NCI-H2029 (cell line): ENCODE results near the gene LOXHD1.

ENCODE experiments used
- DNase-seq: peaks from one replicate; lab custom pipeline; 2025; lab: John Stamatoyannopoulos, UW

Gene LOXHD1

GRCh38 chr18:46445522-46446313 is 211.3 kb downstream of the LOXHD1 start:
- no peak for DNase-seq

- no peak for DNase-seq
Measured at GRCh38 chr18:46439037-46439436, 218.0 kb downstream of the LOXHD1 start.

DNA sequence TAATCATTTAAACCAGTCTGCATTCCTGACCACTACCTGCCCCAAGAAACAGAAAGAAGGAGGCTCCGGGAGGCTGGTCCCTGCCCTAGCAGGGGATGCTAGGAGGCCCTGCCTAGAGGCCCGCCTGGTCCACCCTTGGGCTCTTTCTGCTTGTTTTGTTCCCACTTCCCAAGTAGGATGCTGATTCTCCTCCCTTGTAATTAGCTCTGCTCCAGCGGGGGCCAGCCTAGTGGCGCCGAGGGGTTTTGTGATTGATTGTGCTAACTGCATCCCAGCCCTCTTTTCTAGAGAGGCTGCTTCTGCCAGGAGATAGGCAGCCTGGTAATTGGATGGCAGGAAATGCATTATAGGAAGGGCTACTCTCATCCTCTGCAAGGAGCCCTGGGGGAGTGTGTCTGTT is 220.0 kb downstream of the LOXHD1 start:
- no peak for DNase-seq

DNA sequence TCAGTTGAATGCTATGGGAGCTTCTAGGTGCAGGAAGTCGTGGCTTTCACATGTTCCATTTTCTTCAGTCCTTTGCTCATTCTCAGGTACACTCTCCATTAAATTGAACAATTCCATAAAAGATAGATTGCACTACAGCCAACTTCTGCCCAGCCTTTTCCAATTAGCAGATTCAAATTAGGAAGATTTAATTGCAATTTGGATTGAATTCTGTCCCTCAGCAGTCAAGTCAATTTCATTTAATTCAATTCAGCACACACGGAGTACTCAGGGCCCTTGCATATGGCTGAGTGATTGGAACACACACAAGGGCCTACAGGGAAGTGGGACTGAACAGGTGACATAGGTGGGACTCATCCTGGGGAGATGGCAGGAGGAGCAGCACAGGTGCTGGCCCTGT is 220.4 kb downstream of the LOXHD1 start:
- DNase-seq, result no peak

- DNase-seq, result no peak
Measured at GRCh38 chr18:46435031-46435430, 222.0 kb downstream of the LOXHD1 start.

- no peak for DNase-seq
Measured at GRCh38 chr18:46434629-46435028, 222.4 kb downstream of the LOXHD1 start.

DNA sequence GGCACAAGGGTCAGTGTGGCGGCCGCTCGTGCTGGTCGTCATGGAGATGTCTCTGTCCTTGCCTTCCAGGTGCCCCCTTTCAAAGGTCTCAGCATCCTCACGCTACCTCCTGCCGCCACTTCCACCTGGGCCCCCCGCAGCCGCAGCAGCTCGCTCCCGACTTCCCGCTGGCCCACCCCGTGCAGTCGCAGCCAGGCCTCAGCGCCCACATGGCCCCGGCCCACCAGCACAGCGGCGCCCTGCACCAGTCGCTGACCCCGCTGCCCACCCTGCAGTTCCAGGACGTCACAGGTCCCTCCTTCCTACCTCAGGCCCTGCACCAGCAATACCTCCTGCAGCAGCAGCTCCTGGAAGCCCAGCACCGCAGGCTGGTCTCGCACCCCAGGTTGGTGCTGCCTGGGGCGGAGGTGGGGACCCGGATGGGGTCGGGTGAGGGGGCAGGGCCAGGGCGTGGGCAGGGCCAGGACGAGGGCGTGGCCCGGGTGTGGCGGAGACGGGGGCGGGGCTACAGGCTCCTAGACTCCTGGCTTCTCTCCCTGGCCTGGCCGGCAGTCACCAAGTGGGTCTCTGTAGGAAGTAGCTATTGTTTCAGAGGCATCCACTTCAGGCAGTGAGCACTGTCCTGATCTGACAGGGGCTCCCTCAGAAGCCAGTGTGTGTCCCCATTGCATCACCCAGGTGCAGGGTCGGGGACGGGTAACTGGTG is 223.7 kb downstream of the LOXHD1 start:
- DNase-seq, result no peak

GRCh38 chr18:46431522-46432171 is 225.4 kb downstream of the LOXHD1 start:
- DNase-seq, result no peak

DNA sequence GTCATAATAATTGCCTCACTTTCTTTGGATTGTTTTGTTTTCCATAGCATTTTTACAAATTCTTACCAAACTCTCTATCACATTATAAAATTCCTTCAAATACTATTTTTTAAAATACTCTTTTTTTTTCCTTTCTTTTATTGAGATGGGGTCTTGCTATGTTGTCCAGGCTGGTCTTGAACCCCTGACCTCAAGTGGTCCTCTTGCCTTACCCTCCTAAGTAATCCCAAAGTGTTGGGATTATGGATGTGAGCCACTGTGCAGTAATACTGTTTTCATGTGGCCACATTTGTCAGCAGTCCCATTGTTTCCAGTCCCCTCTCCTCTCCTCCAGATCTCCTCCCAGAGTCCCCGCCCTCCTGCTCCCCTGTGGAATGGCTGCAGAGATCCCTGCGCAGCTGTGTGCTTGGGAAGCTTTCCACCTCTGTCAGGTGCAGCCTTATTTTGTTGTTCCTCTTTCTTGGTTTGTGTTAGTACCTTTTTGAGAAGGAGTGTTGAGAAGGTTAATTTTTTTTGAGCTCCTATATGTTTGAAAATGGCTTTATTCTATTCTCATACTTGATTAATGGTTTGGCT is 227.3 kb downstream of the LOXHD1 start:
- no peak for DNase-seq

- DNase-seq, result no peak
Measured at GRCh38 chr18:46429130-46429529, 227.9 kb downstream of the LOXHD1 start.

GRCh38 chr18:46428368-46428767 is 228.7 kb downstream of the LOXHD1 start:
- no peak for DNase-seq

- DNase-seq, result no peak
Measured at GRCh38 chr18:46427216-46427995, 229.6 kb downstream of the LOXHD1 start.
